ENCODE results near the gene SPTBN1. TPM values are rescaled to one million over a fixed set of nuclear protein-coding genes. Genes with fewer than 3 reads are reported as not detected.

Gene SPTBN1
- total RNA-seq (2014; rRNA removed; shearing (Covaris generic)) = 120 and 129 TPM in 2 replicates

- DNase-seq (ENCODE audit: low read depth) = peak; percentile 92
These were observed at the start of gene SPTBN1 for GRCh38 chr2:54455563-54456361. Gene SPTBN1 (plus strand): TSS chr2:54456327. CDS start chr2:54526419, 70,092 bp downstream.

DNA sequence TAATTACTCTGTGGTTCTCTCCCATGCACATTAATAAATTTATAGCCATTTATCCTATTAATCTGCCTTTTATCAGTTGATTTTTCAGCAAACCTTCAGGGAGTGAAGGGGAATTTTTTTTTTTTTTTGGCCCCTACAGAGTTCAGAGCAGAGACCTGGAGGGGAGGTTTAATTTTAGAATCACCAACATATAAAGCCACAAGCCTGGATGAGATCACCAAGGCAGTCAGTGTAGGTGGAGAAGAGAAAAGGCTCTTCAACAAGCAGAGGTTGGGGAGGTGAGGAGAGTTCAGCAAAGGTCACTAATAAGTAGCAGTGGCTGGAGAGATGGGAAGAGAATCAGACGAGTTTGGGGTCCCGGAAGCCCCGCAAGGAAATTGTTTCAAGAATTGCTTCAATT, 48.4 kb upstream of the SPTBN1 start:
- no peak for DNase-seq (ENCODE audit: low read depth)

DNA sequence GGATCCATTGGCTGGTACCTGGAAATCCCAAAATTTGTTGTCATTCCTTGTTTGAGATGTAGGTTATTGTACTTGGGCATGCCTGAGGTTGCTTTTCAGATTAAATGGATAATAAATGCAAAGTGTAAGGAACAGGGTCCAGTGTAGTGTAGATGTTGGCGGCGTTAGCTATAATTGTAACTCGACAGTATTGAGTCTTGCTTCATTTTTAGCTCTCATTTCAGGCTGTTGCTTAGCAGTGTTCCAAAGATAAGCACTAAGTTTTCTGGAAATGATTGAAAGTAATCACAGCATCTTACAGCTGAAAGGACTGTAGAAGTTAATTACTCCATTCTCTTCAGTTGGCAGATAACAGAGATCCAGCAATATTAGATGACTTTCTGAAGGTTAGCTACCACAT, 47.8 kb upstream of the SPTBN1 start:
- DNase-seq (ENCODE audit: low read depth) = no peak

GRCh38 chr2:54409752-54410151, 46.4 kb upstream of the SPTBN1 start:
- DNase-seq (ENCODE audit: low read depth) = peak; percentile 32

DNA sequence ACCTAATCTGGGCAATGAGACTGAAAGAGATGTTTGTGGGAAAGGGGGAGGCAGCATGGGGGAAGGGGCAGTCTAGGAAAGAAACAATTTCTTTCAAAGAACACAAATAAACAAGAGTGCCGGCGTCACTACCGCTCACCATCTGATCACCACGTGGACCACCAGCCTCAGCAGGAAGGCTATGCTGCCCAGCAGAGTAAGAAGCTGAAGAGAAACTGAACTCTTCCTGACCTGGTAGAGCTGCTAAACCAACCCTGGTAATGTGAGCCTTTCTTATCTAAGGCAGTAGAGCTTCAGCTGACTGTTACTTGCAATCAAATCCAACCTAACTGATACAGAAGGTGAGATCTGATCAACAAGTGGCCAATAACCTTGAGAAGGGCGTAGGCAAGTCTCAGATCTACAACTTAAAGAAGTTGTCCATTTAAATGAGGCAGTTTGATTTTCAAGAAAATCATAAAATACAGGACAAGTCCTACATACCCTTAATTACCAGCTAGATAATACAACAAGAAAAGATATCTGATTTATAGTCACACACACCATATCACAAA, 44.2 kb upstream of the SPTBN1 start:
- DNase-seq (ENCODE audit: low read depth) = no peak

DNA sequence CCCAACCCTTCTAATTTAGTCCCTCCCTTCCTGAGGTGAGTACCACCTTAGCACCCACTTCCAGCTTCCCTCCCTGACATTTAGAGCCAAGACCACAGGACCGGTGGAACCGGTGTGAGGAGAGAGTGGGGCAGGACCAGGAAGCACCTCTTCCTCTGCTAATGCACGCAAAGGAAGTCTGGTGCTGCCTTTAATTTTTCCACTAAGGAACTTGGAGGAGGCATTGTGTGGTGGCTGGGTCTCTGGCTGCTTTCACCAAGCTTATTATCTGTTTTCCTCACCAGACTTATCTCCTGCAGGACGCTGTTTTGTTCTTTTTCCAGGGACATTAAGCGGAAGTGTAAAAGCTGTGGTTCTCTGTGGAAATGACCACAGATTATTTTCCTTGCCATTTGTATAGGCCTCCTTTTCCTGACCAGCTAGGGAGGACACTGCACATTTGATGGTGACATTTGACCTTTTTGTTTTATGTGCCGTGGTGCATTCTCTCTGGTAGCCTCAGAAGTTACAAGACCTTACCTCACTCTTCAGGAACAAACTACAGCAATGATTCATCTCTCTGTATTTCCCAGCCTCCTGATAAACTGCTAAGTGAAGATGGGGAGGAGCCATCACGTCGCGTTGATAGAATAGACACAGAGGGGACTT, 39.8 kb upstream of the SPTBN1 start:
- DNase-seq (ENCODE audit: low read depth) = no peak

GRCh38 chr2:54416938-54417337, 39.2 kb upstream of the SPTBN1 start:
- DNase-seq (ENCODE audit: low read depth) = no peak

GRCh38 chr2:54417577-54417976, 38.5 kb upstream of the SPTBN1 start:
- DNase-seq (ENCODE audit: low read depth) = no peak

- no peak for DNase-seq (ENCODE audit: low read depth)
These were observed 36.7 kb upstream of the SPTBN1 start for GRCh38 chr2:54419388-54419787.

GRCh38 chr2:54419855-54420523, 36.1 kb upstream of the SPTBN1 start:
- no peak for DNase-seq (ENCODE audit: low read depth)

- no peak for DNase-seq (ENCODE audit: low read depth)
These were observed 35.5 kb upstream of the SPTBN1 start for GRCh38 chr2:54420524-54421172.

DNA sequence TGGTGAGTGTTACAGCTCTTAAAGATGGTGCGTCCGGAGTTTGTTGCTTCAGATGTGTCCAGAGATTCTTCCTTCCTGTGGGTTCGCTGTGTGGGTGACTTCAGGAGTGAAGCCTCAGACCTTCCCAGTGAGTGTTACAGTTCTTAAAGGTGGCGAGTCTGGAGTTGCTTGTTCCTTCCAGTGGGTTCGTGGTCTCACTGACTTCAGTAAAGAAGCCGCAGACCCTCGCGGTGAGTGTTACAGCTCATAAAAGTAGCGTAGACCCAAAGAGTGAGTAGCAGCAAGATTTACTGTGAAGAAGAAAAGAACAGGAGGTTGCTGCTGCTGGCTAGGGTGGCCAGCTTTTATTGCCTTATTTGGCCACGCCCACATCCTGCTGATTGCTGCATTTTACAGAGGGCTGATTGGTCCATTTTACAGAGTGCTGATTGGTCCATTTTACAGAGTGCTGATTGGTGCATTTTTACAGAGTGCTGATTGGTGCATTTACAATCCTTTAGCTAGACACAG, 34.0 kb upstream of the SPTBN1 start:
- DNase-seq (ENCODE audit: low read depth) = no peak

- DNase-seq (ENCODE audit: low read depth) = no peak
These were observed 32.9 kb upstream of the SPTBN1 start for GRCh38 chr2:54423213-54423612.

- DNase-seq (ENCODE audit: low read depth) = no peak
These were observed 31.5 kb upstream of the SPTBN1 start for GRCh38 chr2:54424555-54425163.

DNA sequence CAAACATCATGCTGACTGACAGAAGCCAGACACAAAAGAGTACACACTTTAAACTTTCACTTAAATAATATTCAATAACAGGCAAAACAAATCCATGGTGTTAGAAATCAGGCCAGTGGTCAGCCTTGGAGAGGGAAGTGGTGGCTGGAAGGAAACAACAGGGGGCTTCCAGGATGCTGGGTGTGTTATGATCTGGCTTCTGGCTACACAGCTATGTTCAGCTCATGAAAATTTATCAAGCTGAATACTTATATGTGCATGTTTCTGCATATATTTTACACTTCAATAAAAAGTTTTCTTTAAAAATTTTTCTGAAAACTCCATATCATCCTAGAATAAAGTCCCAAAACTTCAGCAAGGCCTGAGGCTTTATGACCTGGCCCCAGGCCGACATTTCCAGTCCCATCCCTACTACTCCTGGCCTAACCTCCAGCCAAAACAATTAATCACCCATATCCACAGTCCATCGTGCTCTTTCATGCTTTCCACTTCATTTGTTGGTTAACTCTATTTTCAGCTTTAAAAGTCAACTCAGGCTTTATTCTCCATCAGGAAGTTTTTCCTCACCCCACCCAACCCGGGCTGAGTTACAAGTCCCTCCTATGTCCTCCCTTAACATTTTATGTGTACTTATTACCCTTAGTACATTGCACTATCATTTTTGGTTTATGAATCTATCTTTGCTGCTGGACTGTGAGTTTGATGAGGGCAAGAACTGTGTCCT, 27.9 kb upstream of the SPTBN1 start:
- DNase-seq (ENCODE audit: low read depth) = peak; percentile 35

GRCh38 chr2:54429054-54429453, 27.1 kb upstream of the SPTBN1 start:
- DNase-seq (ENCODE audit: low read depth) = no peak

- no peak for DNase-seq (ENCODE audit: low read depth)
These were observed 26.1 kb upstream of the SPTBN1 start for GRCh38 chr2:54429811-54430551.

DNA sequence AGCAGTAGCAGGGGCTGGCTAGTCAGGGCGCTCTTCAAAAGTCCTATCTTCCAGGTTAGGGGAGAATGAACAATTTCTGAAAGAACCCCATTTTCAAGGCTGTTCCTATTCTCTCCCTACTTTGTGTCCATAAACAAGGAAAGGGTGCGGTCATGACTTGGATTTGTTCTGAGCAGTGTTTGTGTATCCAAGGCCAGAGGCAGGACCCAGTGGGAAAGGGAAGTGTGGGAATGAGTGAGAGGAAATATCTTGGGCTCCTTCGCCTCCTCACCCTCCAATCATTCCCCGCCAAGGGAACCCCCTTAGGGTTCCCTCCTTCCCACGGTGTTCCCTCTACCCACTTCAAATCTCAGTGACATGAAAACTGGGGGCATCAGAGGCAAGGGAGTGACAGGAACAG, 25.5 kb upstream of the SPTBN1 start:
- DNase-seq (ENCODE audit: low read depth) = no peak

GRCh38 chr2:54432251-54433015, 23.7 kb upstream of the SPTBN1 start:
- no peak for DNase-seq (ENCODE audit: low read depth)
